ENCODE measurements around the gene LTBR. TPM values are rescaled to one million over a fixed set of nuclear protein-coding genes. Genes with fewer than 3 reads are reported as not detected.

The LTBR gene
- polyA plus RNA-seq, 2 of the 4 experiments (the other 2 are of a cell fraction), result 57.3 to 110 TPM

DNA sequence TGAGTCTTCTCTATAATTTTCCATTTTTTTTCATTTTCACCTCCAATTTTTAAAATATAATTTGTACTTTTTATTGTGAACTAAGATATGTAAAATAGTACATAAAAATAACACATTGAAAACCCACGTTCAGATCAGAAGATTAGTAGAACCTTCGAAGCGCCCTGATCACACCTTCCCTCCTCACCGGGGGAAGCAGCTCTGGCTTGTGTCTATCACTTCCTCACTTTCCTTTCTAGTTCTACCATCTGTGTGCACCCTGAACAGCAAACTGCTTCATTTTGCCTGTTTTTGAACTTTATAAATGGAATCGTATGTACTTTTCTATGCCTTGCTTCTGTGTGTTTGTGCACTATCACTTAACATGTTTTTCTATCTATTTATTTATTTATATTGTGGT, 49.0 kb downstream of the LTBR start (continued):
- TF ChIP-seq, protein P1, sequence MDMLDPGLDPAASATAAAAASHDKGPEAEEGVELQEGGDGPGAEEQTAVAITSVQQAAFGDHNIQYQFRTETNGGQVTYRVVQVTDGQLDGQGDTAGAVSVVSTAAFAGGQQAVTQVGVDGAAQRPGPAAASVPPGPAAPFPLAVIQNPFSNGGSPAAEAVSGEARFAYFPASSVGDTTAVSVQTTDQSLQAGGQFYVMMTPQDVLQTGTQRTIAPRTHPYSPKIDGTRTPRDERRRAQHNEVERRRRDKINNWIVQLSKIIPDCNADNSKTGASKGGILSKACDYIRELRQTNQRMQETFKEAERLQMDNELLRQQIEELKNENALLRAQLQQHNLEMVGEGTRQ (IDR thresholded peaks at IDR 0.05), result no peak
- TF ChIP-seq CEBPB (IDR thresholded peaks at IDR 0.05), result no peak
- no peak for TF ChIP-seq EHMT2 (IDR thresholded peaks at IDR 0.05; ENCODE audit: low read depth)
- TF ChIP-seq TP53 (CRISPR knock-in tag; IDR thresholded peaks at IDR 0.05), result no peak
- TF ChIP-seq REST (IDR thresholded peaks at IDR 0.05), result no peak

- Histone ChIP-seq H3K4me2 (no peak overlapping the region), H3K4me1 (peaks cover 24% of the 10 kb centered on the region), H3K4me3 (no peak overlapping the region), H3K9me3 (no peaks in the 10 kb centered on the region), H3K27ac (peak overlapping the region; percentile 2 to 52; a peak in 3 of 6 replicates)
- TF ChIP-seq ZFP36 (IDR thresholded peaks at IDR 0.05; ENCODE audit: borderline replicate concordance, partially characterized antibody) (no peak), EP300 (IDR thresholded peaks at IDR 0.05) (no peak)
- TF ChIP-seq, protein P2, sequence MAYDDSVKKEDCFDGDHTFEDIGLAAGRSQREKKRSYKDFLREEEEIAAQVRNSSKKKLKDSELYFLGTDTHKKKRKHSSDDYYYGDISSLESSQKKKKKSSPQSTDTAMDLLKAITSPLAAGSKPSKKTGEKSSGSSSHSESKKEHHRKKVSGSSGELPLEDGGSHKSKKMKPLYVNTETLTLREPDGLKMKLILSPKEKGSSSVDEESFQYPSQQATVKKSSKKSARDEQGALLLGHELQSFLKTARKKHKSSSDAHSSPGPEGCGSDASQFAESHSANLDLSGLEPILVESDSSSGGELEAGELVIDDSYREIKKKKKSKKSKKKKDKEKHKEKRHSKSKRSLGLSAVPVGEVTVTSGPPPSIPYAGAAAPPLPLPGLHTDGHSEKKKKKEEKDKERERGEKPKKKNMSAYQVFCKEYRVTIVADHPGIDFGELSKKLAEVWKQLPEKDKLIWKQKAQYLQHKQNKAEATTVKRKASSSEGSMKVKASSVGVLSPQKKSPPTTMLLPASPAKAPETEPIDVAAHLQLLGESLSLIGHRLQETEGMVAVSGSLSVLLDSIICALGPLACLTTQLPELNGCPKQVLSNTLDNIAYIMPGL (CRISPR knock-in tag; IDR thresholded peaks at IDR 0.05; ENCODE audit: borderline replicate concordance), result no peak
- no peak for DNase-seq (ENCODE audit: low read depth in 1 of 2, low spot score in 1 of 2)
- no peak for ATAC-seq
- WGBS (ENCODE audit: missing lambda C conversion rate), result 90% methylated on average over 17 of the region's 17 CpGs
- ChIA-PET POLR2A (no interaction called here), CTCF (interaction anchor here (0.6 to 7.4 kb wide), 13 partner anchors 10 to 284 kb away, joined by 3 to 56 read pairs (median 3); no protein-coding TSS in a partner anchor)
- no peak for FAIRE-seq
These were observed 50.5 kb downstream of the LTBR start for GRCh38 chr12:6434205-6435140.

GRCh38 chr12:6435961-6436715, 52.2 kb downstream of the LTBR start:
- CTCF ChIA-PET, result interaction anchor here (1.1 to 7.4 kb wide), 6 partner anchors 13 to 110 kb away, joined by 3 to 56 read pairs (median 5); no protein-coding TSS in a partner anchor

More at GRCh38 chr12:6435961-6436715, 52.2 kb downstream of the LTBR start:
- Histone ChIP-seq H3K4me2 (no peak overlapping the region), H3K27ac (no peak overlapping the region; a peak in 1 of 6 replicates), H3K4me1 (peaks cover 12% of the 10 kb centered on the region), H3K9me3 (no peaks in the 10 kb centered on the region), H3K4me3 (no peak overlapping the region)
- DNase-seq (ENCODE audit: low read depth in 1 of 2, low spot score in 1 of 2), result no peak
- POLR2A ChIA-PET, result interaction anchor here (1.1 kb wide), 1 partner anchor 34 kb away, joined by 3 read pairs; the partner anchor contains the start of gene VAMP1
- ATAC-seq, result no peak
- no peak for FAIRE-seq
- TF ChIP-seq ZC3H11A (IDR thresholded peaks at IDR 0.05) (no peak), HOXB5 (CRISPR knock-in tag; IDR thresholded peaks at IDR 0.05) (no peak), NFE2L2 (conservative IDR thresholded peaks at IDR 0.05; ENCODE audit: low read length) (no peak), KDM5A (IDR thresholded peaks at IDR 0.05) (no peak), NR3C1 (IDR thresholded peaks at IDR 0.05) (no peak), POLR2A (IDR thresholded peaks at IDR 0.05; ENCODE audit: low read length) (no peak), MAZ (IDR thresholded peaks at IDR 0.05; ENCODE audit: borderline replicate concordance, low read depth, low read length) (no peak), ZFP36 (IDR thresholded peaks at IDR 0.05; ENCODE audit: borderline replicate concordance, partially characterized antibody) (no peak), HOXA7 (CRISPR knock-in tag; IDR thresholded peaks at IDR 0.05) (no peak), HDAC2 (IDR thresholded peaks at IDR 0.05) (no peak), CEBPB (IDR thresholded peaks at IDR 0.05) (no peak), FOSL2 (IDR thresholded peaks at IDR 0.05) (no peak), FOSL2 (CRISPR knock-in tag; IDR thresholded peaks at IDR 0.05) (no peak), RFX5 (IDR thresholded peaks at IDR 0.05) (no peak), FOXS1 (CRISPR knock-in tag; IDR thresholded peaks at IDR 0.05) (no peak), HES2 (IDR thresholded peaks at IDR 0.05) (no peak), MYC (IDR thresholded peaks at IDR 0.05; ENCODE audit: borderline replicate concordance, low read length) (no peak)
- 91% methylated on average over 13 of the region's 13 CpGs for WGBS (ENCODE audit: missing lambda C conversion rate)

All from A549 (cell line).